ENCODE results near the gene PHACTR3.

Gene PHACTR3

GRCh38 chr20:59680852-59681251 lies 76.5 kb downstream of the PHACTR3 start:
- DNase-seq (ENCODE audit: low read depth): no peak
- TF ChIP-seq CTCF (IDR thresholded peaks at IDR 0.05; ENCODE audit: insufficient read depth, low read depth, low read length, missing control alignments): no peak

GRCh38 chr20:59682603-59683002 lies 78.3 kb downstream of the PHACTR3 start:
- no peak overlapping the region for H3K4me3 ChIP-seq (ENCODE audit: low read depth, low read length)
- DNase-seq (ENCODE audit: low read depth): no peak
- no peak for TF ChIP-seq CTCF (IDR thresholded peaks at IDR 0.05; ENCODE audit: insufficient read depth, low read depth, low read length, missing control alignments)

More at GRCh38 chr20:59680852-59681251, 76.5 kb downstream of the PHACTR3 start:
- no peak overlapping the region for H3K4me3 ChIP-seq (ENCODE audit: low read depth, low read length)

GRCh38 chr20:59683181-59683580 lies 78.8 kb downstream of the PHACTR3 start:
- DNase-seq (ENCODE audit: low read depth): no peak
- TF ChIP-seq CTCF (IDR thresholded peaks at IDR 0.05; ENCODE audit: insufficient read depth, low read depth, low read length, missing control alignments): no peak
- H3K4me3 ChIP-seq (ENCODE audit: low read depth, low read length): no peak overlapping the region

GRCh38 chr20:59684685-59685242 lies 80.4 kb downstream of the PHACTR3 start:
- DNase-seq (ENCODE audit: low read depth): no peak
- no peak for TF ChIP-seq CTCF (IDR thresholded peaks at IDR 0.05; ENCODE audit: insufficient read depth, low read depth, low read length, missing control alignments)
- no peak overlapping the region for H3K4me3 ChIP-seq (ENCODE audit: low read depth, low read length)

GRCh38 chr20:59686404-59687346 lies 82.3 kb downstream of the PHACTR3 start:
- no peak overlapping the region for H3K4me3 ChIP-seq (ENCODE audit: low read depth, low read length)
- TF ChIP-seq CTCF (IDR thresholded peaks at IDR 0.05; ENCODE audit: insufficient read depth, low read depth, low read length, missing control alignments): no peak

GRCh38 chr20:59688356-59688755 lies 84.0 kb downstream of the PHACTR3 start:
- no peak for TF ChIP-seq CTCF (IDR thresholded peaks at IDR 0.05; ENCODE audit: insufficient read depth, low read depth, low read length, missing control alignments)
- no peak for DNase-seq (ENCODE audit: low read depth)
- no peak overlapping the region for H3K4me3 ChIP-seq (ENCODE audit: low read depth, low read length)

More at GRCh38 chr20:59686404-59687346, 82.3 kb downstream of the PHACTR3 start:
- DNase-seq (ENCODE audit: low read depth): no peak
